GM18505 (cell line): Measurements from ENCODE around the gene FAM229A.

Experiments
- ATAC-seq: cut with Tn5 transposase; IDR thresholded peaks from one replicate; pipeline ENCODE4 v1.9.1; 2021; ENCODE audit not compliant: unreplicated experiment
- POLR2A ChIP-seq: IDR thresholded peaks from 4 replicates; pipeline ENCODE4 v1.6.1; 2011; ENCODE audit warnings: borderline replicate concordance; ENCODE audit not compliant: insufficient read depth, insufficient read length; ENCODE audit errors: extremely low read depth

Gene FAM229A

GRCh38 chr1:32350785-32351398, 11.4 kb downstream of the FAM229A start:
- peak; percentile 61 for TF ChIP-seq POLR2A
- peak; percentile 35 for ATAC-seq

- no peak for TF ChIP-seq POLR2A
- ATAC-seq: no peak
Measured at GRCh38 chr1:32349211-32349708, 13.0 kb downstream of the FAM229A start.

- no peak for TF ChIP-seq POLR2A
- no peak for ATAC-seq
Measured at GRCh38 chr1:32346532-32347157, 15.6 kb downstream of the FAM229A start.

GRCh38 chr1:32345289-32345827, 16.9 kb downstream of the FAM229A start:
- no peak for ATAC-seq
- no peak for TF ChIP-seq POLR2A

- no peak for TF ChIP-seq POLR2A
- no peak for ATAC-seq
Measured at GRCh38 chr1:32342704-32343103, 19.6 kb downstream of the FAM229A start.

GRCh38 chr1:32341971-32342370, 20.3 kb downstream of the FAM229A start:
- ATAC-seq: no peak
- TF ChIP-seq POLR2A: no peak

- TF ChIP-seq POLR2A: no peak
- ATAC-seq: no peak
Measured at GRCh38 chr1:32341186-32341757, 21.0 kb downstream of the FAM229A start.

- no peak for TF ChIP-seq POLR2A
- no peak for ATAC-seq
Measured at GRCh38 chr1:32339363-32339978, 22.8 kb downstream of the FAM229A start.

- ATAC-seq: no peak
- TF ChIP-seq POLR2A: no peak
Measured at GRCh38 chr1:32338637-32339145, 23.6 kb downstream of the FAM229A start.

- TF ChIP-seq POLR2A: no peak
- ATAC-seq: no peak
Measured at GRCh38 chr1:32337855-32338636, 24.2 kb downstream of the FAM229A start.

- no peak for TF ChIP-seq POLR2A
- no peak for ATAC-seq
Measured at GRCh38 chr1:32336963-32337675, 25.2 kb downstream of the FAM229A start.

- ATAC-seq: no peak
- no peak for TF ChIP-seq POLR2A
Measured at GRCh38 chr1:32336591-32336932, 25.7 kb downstream of the FAM229A start.
